HG03280 (cell line): Measurements from ENCODE around the gene USO1.
"Not testable (repeated sequence)": the region's sequence is repeated elsewhere in the genome, so short reads cannot be mapped to it uniquely, and the experiment has no call there.

Source experiments
- ATAC-seq: cut with Tn5 transposase; IDR thresholded peaks from one replicate; pipeline ENCODE4 v1.9.1; 2021; ENCODE audit warnings: mild to moderate bottlenecking, moderate library complexity; ENCODE audit not compliant: unreplicated experiment

Gene USO1

GRCh38 chr4:75714011-75714410 lies 10.4 kb upstream of the USO1 start:
- ATAC-seq = no peak

- no peak for ATAC-seq
Measured at GRCh38 chr4:75714704-75715103, 9.7 kb upstream of the USO1 start.

GRCh38 chr4:75715105-75715799 lies 9.1 kb upstream of the USO1 start:
- ATAC-seq = no peak

GRCh38 chr4:75716054-75716453 lies 8.3 kb upstream of the USO1 start:
- ATAC-seq = not testable (repeated sequence)

- ATAC-seq = no peak
Measured at GRCh38 chr4:75717408-75717807, 7.0 kb upstream of the USO1 start.

- no peak for ATAC-seq
Measured at GRCh38 chr4:75718529-75718928, 5.8 kb upstream of the USO1 start.

- ATAC-seq = no peak
Measured at GRCh38 chr4:75722417-75722816, 2.0 kb upstream of the USO1 start.

- no peak for ATAC-seq
Measured at GRCh38 chr4:75723163-75724065, 963 bp upstream of the USO1 start.

GRCh38 chr4:75724867-75725724 lies 719 bp downstream of the USO1 start:
- peak; percentile 54 for ATAC-seq

GRCh38 chr4:75725942-75726538 lies 1.7 kb downstream of the USO1 start:
- ATAC-seq = not testable (repeated sequence)

GRCh38 chr4:75726577-75726976 lies 2.2 kb downstream of the USO1 start:
- no peak for ATAC-seq

- ATAC-seq = no peak
Measured at GRCh38 chr4:75727073-75727472, 2.7 kb downstream of the USO1 start.

- ATAC-seq = no peak
Measured at GRCh38 chr4:75729836-75730235, 5.5 kb downstream of the USO1 start.

- ATAC-seq = no peak
Measured at GRCh38 chr4:75733369-75733768, 9.0 kb downstream of the USO1 start.

GRCh38 chr4:75735525-75735924 lies 11.1 kb downstream of the USO1 start:
- no peak for ATAC-seq

- ATAC-seq = no peak
Measured at GRCh38 chr4:75736862-75737261, 12.5 kb downstream of the USO1 start.

GRCh38 chr4:75737398-75737797 lies 13.0 kb downstream of the USO1 start:
- ATAC-seq = no peak

- no peak for ATAC-seq
Measured at GRCh38 chr4:75741027-75741426, 16.6 kb downstream of the USO1 start.

GRCh38 chr4:75742451-75742850 lies 18.1 kb downstream of the USO1 start:
- no peak for ATAC-seq

GRCh38 chr4:75745161-75745560 lies 20.8 kb downstream of the USO1 start:
- no peak for ATAC-seq

GRCh38 chr4:75745721-75746199 lies 21.4 kb downstream of the USO1 start:
- ATAC-seq = no peak
